ENCODE results near the gene ROR2. TPM values are rescaled to one million over a fixed set of nuclear protein-coding genes. Genes with fewer than 3 reads are reported as not detected.

Gene ROR2
- total RNA-seq, 1 donor from 2014 or later: 0.74 TPM

- H3K27ac ChIP-seq (replicated peaks): no peak overlapping the region
- H3K27me3 ChIP-seq (ENCODE audit: low read depth): no peaks in the 10 kb centered on the region
- TF ChIP-seq CTCF (IDR thresholded peaks at IDR 0.05; ENCODE audit: borderline replicate concordance): no peak
- H3K4me3 ChIP-seq: no peak overlapping the region
- H3K36me3 ChIP-seq: no peaks in the 10 kb centered on the region
- no peak for DNase-seq
- intact Hi-C loops (cut with micrococcal nuclease): no loop called here
- H3K4me1 ChIP-seq: peaks cover 4% of the 10 kb centered on the region
- no peaks in the 10 kb centered on the region for H3K9me3 ChIP-seq (replicated peaks)
These were observed 226.0 kb downstream of the ROR2 start for GRCh38 chr9:91724068-91724440.

GRCh38 chr9:91723420-91724067 is 226.5 kb downstream of the ROR2 start:
- no peak for DNase-seq
- H3K27me3 ChIP-seq (ENCODE audit: low read depth): no peaks in the 10 kb centered on the region
- TF ChIP-seq CTCF (IDR thresholded peaks at IDR 0.05; ENCODE audit: borderline replicate concordance): no peak
- H3K27ac ChIP-seq (replicated peaks): no peak overlapping the region
- intact Hi-C loops (cut with micrococcal nuclease): no loop called here
- no peaks in the 10 kb centered on the region for H3K4me1 ChIP-seq
- no peaks in the 10 kb centered on the region for H3K9me3 ChIP-seq (replicated peaks)
- H3K4me3 ChIP-seq: no peak overlapping the region
- H3K36me3 ChIP-seq: no peaks in the 10 kb centered on the region

DNA sequence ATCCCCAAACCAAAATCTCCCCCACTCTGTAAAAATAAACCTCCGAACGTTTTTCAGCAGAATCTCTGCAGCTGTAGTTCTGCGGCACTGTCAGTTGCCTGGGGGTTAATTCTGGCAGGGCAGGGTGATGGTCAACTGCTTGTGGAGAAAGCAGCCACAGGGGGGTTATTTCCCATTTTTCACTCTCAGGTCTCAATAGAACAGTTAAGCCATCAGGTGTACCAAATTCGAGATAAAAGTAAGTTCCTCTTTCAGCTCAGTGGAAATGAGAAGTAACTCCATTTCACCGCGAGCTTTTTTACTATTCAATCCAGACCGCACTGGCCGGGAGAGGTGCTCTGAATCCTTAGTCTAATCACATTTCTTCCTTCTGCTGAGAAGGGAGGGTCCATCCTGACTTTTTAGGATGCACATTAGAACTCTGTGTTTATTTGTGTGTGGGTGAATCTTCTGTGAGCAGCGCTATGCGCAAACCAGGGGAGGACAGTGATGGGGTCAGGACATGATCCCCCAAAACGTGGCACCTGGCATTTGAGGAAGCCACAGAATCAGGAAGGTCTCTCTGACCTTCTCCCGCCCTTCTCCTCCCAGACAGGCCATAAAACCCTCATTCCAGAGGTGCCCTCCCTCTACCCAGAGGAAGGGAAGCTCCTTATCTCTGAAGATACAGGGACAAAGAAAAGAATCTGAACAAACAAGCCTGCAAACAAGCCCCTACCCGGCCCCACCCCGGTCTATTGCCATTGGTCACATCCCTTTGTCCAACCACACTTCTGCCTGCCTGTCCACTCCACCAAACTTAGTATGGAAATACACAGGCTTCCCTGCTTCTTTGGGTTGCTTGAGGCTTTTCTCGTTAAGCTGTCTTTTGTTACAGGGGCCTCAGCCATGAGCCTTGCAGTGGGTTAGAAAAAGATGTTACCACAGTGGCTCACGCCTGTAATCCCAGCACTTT is 229.0 kb downstream of the ROR2 start:
- no peak for TF ChIP-seq CTCF (IDR thresholded peaks at IDR 0.05; ENCODE audit: borderline replicate concordance)
- Histone ChIP-seq H3K9me3 (replicated peaks) (peaks cover 9% of the 10 kb centered on the region), H3K36me3 (no peaks in the 10 kb centered on the region), H3K4me1 (no peaks in the 10 kb centered on the region), H3K4me3 (no peak overlapping the region), H3K27me3 (ENCODE audit: low read depth) (no peaks in the 10 kb centered on the region), H3K27ac (replicated peaks) (no peak overlapping the region)
- DNase-seq: no peak
- intact Hi-C loops (cut with micrococcal nuclease): no loop called here

- Histone ChIP-seq H3K9me3 (replicated peaks) (peaks cover 9% of the 10 kb centered on the region), H3K27me3 (ENCODE audit: low read depth) (no peaks in the 10 kb centered on the region), H3K4me1 (no peaks in the 10 kb centered on the region), H3K4me3 (no peak overlapping the region), H3K36me3 (no peaks in the 10 kb centered on the region), H3K27ac (replicated peaks) (no peak overlapping the region)
- TF ChIP-seq CTCF (IDR thresholded peaks at IDR 0.05; ENCODE audit: borderline replicate concordance): no peak
- intact Hi-C loops (cut with micrococcal nuclease): no loop called here
- DNase-seq: no peak
These were observed 229.7 kb downstream of the ROR2 start for GRCh38 chr9:91720313-91720712.

DNA sequence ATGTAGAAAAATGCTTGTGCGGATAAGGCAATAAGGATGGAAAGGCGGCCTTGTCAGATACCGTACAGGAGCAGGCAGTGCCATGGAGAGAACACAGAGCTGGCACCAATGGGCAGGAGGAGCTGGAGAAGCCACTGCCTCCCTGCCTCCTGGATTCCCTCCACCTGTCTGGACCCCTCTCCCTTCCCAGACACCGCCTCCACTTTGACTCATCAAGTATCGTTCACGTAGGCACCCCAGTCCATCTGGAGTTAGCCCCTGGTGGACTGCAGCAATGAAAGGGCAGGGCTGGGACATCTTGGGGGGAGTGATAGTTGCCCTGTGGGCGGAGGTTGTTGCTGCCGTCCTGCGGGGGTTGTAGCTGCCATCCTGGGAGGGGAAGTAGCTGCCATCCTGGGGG is 232.0 kb downstream of the ROR2 start:
- no peaks in the 10 kb centered on the region for H3K4me1 ChIP-seq
- H3K27ac ChIP-seq (replicated peaks): no peak overlapping the region
- H3K36me3 ChIP-seq: no peaks in the 10 kb centered on the region
- DNase-seq: no peak
- H3K27me3 ChIP-seq (ENCODE audit: low read depth): peaks cover 9% of the 10 kb centered on the region
- H3K4me3 ChIP-seq: no peak overlapping the region
- H3K9me3 ChIP-seq (replicated peaks): peaks cover 9% of the 10 kb centered on the region
- TF ChIP-seq CTCF (IDR thresholded peaks at IDR 0.05; ENCODE audit: borderline replicate concordance): no peak
- intact Hi-C loops (cut with micrococcal nuclease): no loop called here

All from left ventricle myocardium inferior (tissue), 1 donor.